Esophagus muscularis mucosa (tissue), 4 donors: ENCODE measurements around the gene ACKR2. TPM values are rescaled to one million over a fixed set of nuclear protein-coding genes. Genes with fewer than 3 reads are reported as not detected.

ENCODE experiments used
- DNase-seq: peaks from one replicate; pipeline ENCODE4 v3.0.0-alpha.2; 2017; ENCODE audit errors: extremely low spot score
- H3K27ac ChIP-seq, 4 donors: fragments of 200-600 bp; sonication (generic); replicated peaks in 1 of 4; 1 replicate in 3 of 4; 2 replicates in 1 of 4; pipeline ENCODE4 v1.5.1; 2016 to 2019; ENCODE audit warnings: mild to moderate bottlenecking in 1 of 4
- H3K27me3 ChIP-seq, 4 donors: fragments of 200-600 bp; sonication (generic); one replicate each; pipeline versions ENCODE4 v1.5.1 to v1.6.0; 2016 to 2019
- H3K36me3 ChIP-seq, 4 donors: fragments of 200-600 bp; sonication (generic); one replicate each; pipeline ENCODE4 v1.5.1; 2016 to 2019
- H3K4me1 ChIP-seq, 4 donors: fragments of 200-600 bp; sonication (generic); one replicate each; pipeline ENCODE4 v1.5.1; 2016 to 2019
- H3K4me3 ChIP-seq, 4 donors: fragments of 200-600 bp; sonication (generic); 1 replicate in 2 of 4; 2 replicates in 2 of 4; pipeline ENCODE4 v1.5.1; 2016 to 2019; ENCODE audit warnings: mild to moderate bottlenecking in 4 of 4, moderate library complexity in 1 of 4
- H3K9me3 ChIP-seq, 4 donors: fragments of 200-600 bp; sonication (generic); 1 replicate in 3 of 4; 2 replicates in 1 of 4; pipeline ENCODE4 v1.5.1; 2016 to 2019
- CTCF ChIP-seq, 3 experiments: fragments of 200-600 bp in 2 of 3; fragments of 450-650 bp in 1 of 3; sonication (generic) in 2 of 3; IDR thresholded peaks; one replicate each; pipeline ENCODE4 v1.5.1; 2017 to 2019; ENCODE audit warnings: antibody characterized with exemption in 3 of 3, mild to moderate bottlenecking in 2 of 3, moderate library complexity in 1 of 3
- EP300 ChIP-seq: sonication (generic); formaldehyde crosslinking; IDR thresholded peaks from one replicate; pipeline ENCODE4 v1.6.1; 2017; ENCODE audit warnings: antibody characterized with exemption
- POLR2A ChIP-seq: fragments of 450-650 bp; IDR thresholded peaks from one replicate; pipeline ENCODE4 v1.6.1; 2017; ENCODE audit warnings: antibody characterized with exemption, moderate library complexity, mild to moderate bottlenecking, low read depth
- POLR2AphosphoS5 ChIP-seq, 2 donors: sonication (generic); formaldehyde crosslinking; IDR thresholded peaks; one replicate each; pipeline ENCODE4 v1.6.1; 2017; ENCODE audit warnings: antibody characterized with exemption in 2 of 2
- WGBS: methylation state at CpG from one replicate; pipeline ENCODE4 v1.1.5; 2018; 5-methylcytosine and 5-hydroxymethylcytosine counted together
- intact Hi-C: fragments of 100-400 bp; cut with DNase I; formaldehyde crosslinking; loops from one replicate; pipeline ENCODE4 v1.15.1; 2023
- total RNA-seq, 4 donors: library from RNA; depleted of rRNA; stranded (reverse); fragments of >200 nt; gene quantifications; one replicate each; pipeline versions ENCODE4 v1.1.0 to v1.2.1, GENCODE V29; 2016

The ACKR2 gene
- total RNA-seq, 4 donors from 2014 or later: 2.5 to 15.9 (median 7.6) TPM

- Histone ChIP-seq H3K4me3 (no peak overlapping the region), H3K4me1 (no peaks in the 10 kb centered on the region), H3K36me3 (no peaks in the 10 kb centered on the region), H3K27me3 (no peaks in the 10 kb centered on the region), H3K27ac (no peak overlapping the region), H3K9me3 (no peaks in the 10 kb centered on the region)
- 88% methylated on average over 1 of the region's 1 CpG for WGBS
- no peak for TF ChIP-seq POLR2AphosphoS5 (IDR thresholded peaks at IDR 0.05)
- TF ChIP-seq CTCF (IDR thresholded peaks at IDR 0.05): no peak
- TF ChIP-seq EP300: no peak
- DNase-seq: no peak
- intact Hi-C loops: no loop called here
Measured at GRCh38 chr3:42892807-42893206, 83.6 kb downstream of the ACKR2 start.

DNA sequence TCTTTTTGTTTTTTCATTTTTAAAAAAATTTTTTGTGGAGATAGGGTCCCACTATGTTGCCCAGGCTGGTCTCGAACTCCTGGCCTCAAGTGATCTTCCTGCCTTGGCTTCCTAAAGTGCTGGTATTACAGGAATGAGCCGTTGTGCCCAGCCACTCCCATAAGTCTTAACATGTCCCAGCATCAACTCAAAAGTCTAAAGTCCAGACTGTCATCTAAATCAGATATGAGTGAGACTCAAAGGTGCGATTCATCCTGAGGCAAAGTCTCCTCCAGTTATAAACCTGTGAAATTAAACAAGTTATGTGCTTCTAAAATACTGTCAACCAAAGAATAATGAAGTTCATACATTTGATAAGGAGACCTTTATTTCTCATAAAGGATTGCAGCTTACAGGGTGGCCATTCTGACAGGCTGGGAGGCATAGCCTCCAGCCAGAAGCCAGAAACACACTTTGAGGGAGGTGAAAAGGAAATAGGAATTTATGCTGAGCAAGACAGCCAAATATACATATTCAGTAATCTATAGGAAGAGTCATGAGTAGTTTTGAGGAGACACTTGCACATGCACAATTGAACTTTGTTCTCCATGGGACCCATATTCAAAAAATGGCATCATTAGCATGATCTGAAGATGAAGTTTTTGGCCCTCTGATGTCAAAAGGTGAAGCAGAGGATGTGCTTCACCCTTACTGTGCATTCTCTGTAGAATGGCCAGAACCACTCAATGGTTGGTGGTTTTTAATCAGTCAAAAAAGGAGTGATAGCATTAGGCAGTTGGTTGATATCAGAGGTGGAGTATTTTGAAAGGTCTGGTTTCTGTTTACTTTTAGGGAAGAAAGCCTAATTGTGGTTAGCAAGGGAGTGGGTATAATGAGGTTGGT lies 85.7 kb downstream of the ACKR2 start:
- TF ChIP-seq POLR2A (no peak), CTCF (IDR thresholded peaks at IDR 0.05) (no peak), EP300 (no peak), POLR2AphosphoS5 (IDR thresholded peaks at IDR 0.05) (no peak)
- no peaks in the 10 kb centered on the region for H3K9me3 ChIP-seq
- H3K36me3 ChIP-seq: no peaks in the 10 kb centered on the region
- intact Hi-C loops: no loop called here
- no peak for DNase-seq
- 85% methylated on average over 3 of the region's 3 CpGs for WGBS
- H3K27ac ChIP-seq: no peak overlapping the region
- H3K4me3 ChIP-seq: no peak overlapping the region
- H3K27me3 ChIP-seq: no peaks in the 10 kb centered on the region
- no peaks in the 10 kb centered on the region for H3K4me1 ChIP-seq

- Histone ChIP-seq H3K27ac (no peak overlapping the region), H3K27me3 (no peaks in the 10 kb centered on the region), H3K4me1 (no peaks in the 10 kb centered on the region), H3K9me3 (no peaks in the 10 kb centered on the region), H3K36me3 (no peaks in the 10 kb centered on the region), H3K4me3 (no peak overlapping the region)
- TF ChIP-seq EP300: no peak
- no peak for TF ChIP-seq CTCF (IDR thresholded peaks at IDR 0.05)
- no peak for TF ChIP-seq POLR2AphosphoS5 (IDR thresholded peaks at IDR 0.05)
- no peak for TF ChIP-seq POLR2A
- intact Hi-C loops: no loop called here
- no peak for DNase-seq
Measured at GRCh38 chr3:42895580-42895868, 86.3 kb downstream of the ACKR2 start.

DNA sequence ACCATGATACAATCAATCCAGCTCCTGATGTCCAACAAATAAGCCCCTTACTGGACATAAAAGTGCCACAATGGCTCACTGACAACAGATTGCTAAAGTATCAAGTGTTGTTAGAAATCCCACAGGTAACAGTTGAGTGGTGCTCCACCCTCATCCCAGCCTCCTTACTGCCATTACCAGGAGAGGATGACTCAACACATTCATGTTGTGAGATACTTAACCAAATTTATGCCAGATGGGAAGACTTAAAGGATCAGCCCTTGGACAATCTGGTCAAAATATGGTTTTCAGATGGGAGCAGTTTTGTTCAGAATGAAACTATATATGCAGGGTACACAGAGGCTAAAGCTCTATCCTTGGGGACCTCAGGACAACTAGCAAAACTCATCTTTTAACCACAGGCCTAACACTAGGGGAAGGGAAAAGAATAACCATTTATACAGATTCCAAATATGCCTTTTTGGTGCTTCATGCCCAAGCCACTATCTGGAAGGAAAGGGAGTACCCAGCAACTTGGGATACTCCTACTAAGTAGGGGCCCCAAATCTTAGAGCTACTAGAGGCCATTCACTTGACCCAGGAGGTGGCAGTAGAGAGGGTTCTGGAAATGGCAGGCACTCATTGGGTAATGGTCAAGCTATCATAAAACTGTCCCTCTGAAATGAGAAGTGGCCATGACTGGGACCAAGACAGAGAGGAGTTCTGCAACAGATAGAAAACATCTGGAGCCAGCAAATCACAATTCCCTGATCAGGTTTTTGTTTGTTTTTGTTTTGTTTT lies 89.8 kb downstream of the ACKR2 start:
- TF ChIP-seq POLR2AphosphoS5 (IDR thresholded peaks at IDR 0.05) (no peak), EP300 (no peak), POLR2A (no peak), CTCF (IDR thresholded peaks at IDR 0.05) (no peak)
- DNase-seq: no peak
- Histone ChIP-seq H3K27ac (no peak overlapping the region), H3K9me3 (no peaks in the 10 kb centered on the region), H3K36me3 (no peaks in the 10 kb centered on the region), H3K4me1 (no peaks in the 10 kb centered on the region), H3K4me3 (no peak overlapping the region), H3K27me3 (no peaks in the 10 kb centered on the region)
- intact Hi-C loops: no loop called here
